ENCODE measurements around the gene SAT1.
A peak's percentile ranks its signal among the peaks of the same experiment; 100 is the strongest.

SAT1 gene

DNA sequence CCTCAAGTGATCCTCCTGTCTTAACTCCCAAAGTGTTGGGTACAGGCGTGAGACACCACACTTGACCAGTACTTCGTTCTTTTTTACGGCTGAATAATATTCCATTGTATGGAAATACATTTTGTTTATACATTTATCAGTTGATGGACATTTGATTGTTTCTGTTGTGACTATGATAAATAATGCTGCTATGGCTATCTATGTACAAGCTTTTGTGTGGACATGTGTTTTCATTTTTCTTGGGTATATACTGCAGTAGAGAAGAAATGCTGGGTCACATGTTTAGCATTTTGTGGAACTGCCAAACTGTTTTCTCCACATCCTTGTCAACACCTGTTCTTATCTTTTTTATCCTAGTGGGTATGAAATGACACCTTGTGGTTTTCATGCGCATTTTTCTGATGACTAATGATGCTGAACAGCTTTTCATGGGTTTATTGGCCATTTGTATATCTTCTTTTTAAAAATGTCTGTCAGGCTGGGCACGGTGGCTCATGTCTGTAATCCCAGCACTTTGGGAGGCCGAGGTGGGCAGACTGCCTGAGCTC is 37.3 kb downstream of the SAT1 start:
- in situ Hi-C loops (cut with HindIII; ENCODE audit: low sequenced_read_pairs) = no loop called here
- DNase-seq (ENCODE audit: low read depth) = no peak
- TF ChIP-seq, protein P1, sequence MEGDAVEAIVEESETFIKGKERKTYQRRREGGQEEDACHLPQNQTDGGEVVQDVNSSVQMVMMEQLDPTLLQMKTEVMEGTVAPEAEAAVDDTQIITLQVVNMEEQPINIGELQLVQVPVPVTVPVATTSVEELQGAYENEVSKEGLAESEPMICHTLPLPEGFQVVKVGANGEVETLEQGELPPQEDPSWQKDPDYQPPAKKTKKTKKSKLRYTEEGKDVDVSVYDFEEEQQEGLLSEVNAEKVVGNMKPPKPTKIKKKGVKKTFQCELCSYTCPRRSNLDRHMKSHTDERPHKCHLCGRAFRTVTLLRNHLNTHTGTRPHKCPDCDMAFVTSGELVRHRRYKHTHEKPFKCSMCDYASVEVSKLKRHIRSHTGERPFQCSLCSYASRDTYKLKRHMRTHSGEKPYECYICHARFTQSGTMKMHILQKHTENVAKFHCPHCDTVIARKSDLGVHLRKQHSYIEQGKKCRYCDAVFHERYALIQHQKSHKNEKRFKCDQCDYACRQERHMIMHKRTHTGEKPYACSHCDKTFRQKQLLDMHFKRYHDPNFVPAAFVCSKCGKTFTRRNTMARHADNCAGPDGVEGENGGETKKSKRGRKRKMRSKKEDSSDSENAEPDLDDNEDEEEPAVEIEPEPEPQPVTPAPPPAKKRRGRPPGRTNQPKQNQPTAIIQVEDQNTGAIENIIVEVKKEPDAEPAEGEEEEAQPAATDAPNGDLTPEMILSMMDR (IDR thresholded peaks at IDR 0.05; ENCODE audit: low read depth, low read length, missing control alignments) = no peak
- no peak overlapping the region for H3K4me3 ChIP-seq (ENCODE audit: low read depth, low read length)

DNA sequence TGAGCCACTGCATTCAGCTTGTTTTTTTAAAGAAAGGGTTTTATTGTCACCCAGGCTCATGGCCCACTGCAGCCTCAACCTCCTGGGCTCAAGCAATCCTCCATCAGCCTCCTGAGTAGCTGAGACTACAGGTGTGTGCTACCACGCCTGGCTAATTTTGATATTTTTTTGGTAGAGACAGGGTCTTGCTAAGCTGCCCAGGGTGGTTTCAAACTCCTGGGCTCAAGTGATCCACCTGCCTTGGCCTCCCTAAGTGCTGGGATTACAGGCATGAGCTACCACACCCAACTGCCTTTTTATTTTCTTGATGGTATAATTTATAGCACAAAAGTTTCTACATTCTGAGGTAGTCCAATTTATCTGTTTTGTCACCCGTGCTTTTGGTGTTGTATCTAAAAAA is 38.9 kb downstream of the SAT1 start:
- H3K4me3 ChIP-seq (ENCODE audit: low read depth, low read length) = no peak overlapping the region
- TF ChIP-seq, protein P1 (IDR thresholded peaks at IDR 0.05; ENCODE audit: low read depth, low read length, missing control alignments) = no peak
- in situ Hi-C loops (cut with HindIII; ENCODE audit: low sequenced_read_pairs) = no loop called here
- no peak for DNase-seq (ENCODE audit: low read depth)

DNA sequence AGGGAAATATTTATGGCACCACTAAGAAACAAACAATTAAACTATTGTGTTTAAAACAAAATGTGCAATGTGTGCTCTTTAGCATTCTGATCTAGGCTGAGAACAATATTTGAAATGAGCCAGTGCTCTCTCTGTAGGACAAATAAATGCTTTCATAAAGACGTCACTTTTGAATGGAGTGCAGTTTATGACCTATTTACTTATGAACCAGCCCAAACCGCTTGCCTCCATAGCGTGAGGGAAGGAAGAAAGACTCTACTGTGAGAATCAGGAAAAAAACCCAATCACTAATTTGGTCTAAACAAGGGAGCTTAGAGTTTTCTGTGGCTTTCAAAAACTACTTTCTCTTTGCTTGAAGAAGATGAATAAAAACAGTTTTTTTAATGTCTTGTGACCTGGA is 39.4 kb downstream of the SAT1 start:
- no peak overlapping the region for H3K4me3 ChIP-seq (ENCODE audit: low read depth, low read length)
- peak; percentile 20 for DNase-seq (ENCODE audit: low read depth)
- in situ Hi-C loops (cut with HindIII; ENCODE audit: low sequenced_read_pairs) = no loop called here
- TF ChIP-seq, protein P1 (IDR thresholded peaks at IDR 0.05; ENCODE audit: low read depth, low read length, missing control alignments) = no peak

DNA sequence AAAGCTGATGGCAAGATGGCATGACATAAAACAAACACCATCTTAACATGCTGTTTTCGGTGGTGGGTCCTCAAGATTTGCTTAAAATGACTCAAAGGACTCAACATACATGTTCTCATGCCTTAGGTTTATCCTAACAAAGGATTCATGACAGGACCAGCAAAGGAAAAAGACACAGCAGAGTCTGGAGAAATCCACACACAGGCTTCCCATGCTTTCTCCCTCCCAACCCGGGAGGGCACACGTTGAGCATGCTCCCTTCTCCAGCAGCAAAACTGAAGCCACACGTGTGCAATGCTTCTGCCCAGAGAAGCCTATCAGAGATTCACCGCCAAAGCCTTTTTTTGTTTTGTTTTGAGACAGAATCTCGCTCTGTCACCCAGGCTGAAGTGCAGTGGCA is 39.9 kb downstream of the SAT1 start:
- TF ChIP-seq, protein P1 (IDR thresholded peaks at IDR 0.05; ENCODE audit: low read depth, low read length, missing control alignments) = no peak
- no peak for DNase-seq (ENCODE audit: low read depth)
- in situ Hi-C loops (cut with HindIII; ENCODE audit: low sequenced_read_pairs) = no loop called here
- H3K4me3 ChIP-seq (ENCODE audit: low read depth, low read length) = no peak overlapping the region

DNA sequence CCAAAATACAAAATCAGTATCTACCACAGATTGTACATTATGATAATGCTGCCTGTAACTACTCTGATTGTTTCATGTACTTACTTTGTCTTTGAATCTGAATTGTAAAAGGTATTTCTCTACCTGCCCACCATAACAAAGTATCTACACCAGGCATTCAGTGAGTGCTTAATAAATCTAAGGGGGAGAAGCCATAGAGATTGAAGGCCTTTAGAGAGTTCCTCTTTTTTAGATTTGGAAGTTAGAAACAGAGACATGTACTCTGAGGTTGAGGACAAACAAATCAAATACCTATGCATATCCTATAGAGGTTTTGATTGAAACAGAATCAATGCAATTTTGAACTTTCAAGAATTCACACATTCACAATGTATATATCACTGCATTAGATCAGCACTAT is 42.7 kb downstream of the SAT1 start:
- no peak overlapping the region for H3K4me3 ChIP-seq (ENCODE audit: low read depth, low read length)
- in situ Hi-C loops (cut with HindIII; ENCODE audit: low sequenced_read_pairs) = no loop called here
- TF ChIP-seq, protein P1 (IDR thresholded peaks at IDR 0.05; ENCODE audit: low read depth, low read length, missing control alignments) = no peak
- DNase-seq (ENCODE audit: low read depth) = no peak

DNA sequence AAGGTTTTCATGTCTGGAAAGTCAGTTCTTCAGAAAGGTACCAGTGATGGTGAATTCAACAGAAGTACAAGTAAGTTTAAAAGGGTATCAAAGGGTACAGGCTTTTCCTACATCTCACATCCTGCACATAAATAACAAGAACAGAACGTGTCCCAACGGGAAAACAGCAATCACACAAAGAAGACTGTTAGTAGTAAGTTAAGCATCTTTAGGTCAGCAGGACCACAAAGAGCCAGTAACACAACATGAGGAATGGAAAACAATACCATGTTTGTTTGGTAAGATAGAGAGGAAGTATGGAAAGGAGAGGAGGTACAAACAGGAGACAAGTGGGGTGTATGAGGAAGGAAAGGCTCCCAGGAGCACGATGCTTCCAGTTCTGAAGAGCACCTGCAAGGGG is 43.2 kb downstream of the SAT1 start:
- H3K4me3 ChIP-seq (ENCODE audit: low read depth, low read length) = no peak overlapping the region
- no peak for DNase-seq (ENCODE audit: low read depth)
- TF ChIP-seq, protein P1 (IDR thresholded peaks at IDR 0.05; ENCODE audit: low read depth, low read length, missing control alignments) = no peak
- in situ Hi-C loops (cut with HindIII; ENCODE audit: low sequenced_read_pairs) = no loop called here

DNA sequence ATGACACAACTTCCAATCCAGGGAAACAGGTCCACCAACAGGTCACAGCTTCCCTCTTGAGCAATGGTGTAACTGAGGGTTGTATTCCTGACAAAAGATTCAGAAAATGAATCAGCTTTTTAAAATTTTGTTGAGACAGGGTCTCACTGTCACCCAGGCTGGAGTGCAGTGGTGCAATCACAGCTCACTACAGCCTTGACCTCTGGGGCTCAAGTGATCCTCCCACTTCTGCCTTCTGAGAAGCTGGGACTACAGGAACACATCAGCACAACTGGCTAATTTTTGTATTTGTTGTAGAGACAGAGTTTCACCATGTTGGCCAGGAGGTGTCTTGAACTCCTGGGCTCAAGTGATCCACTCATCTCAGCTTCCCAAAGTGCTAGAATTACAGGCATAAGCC is 43.7 kb downstream of the SAT1 start:
- in situ Hi-C loops (cut with HindIII; ENCODE audit: low sequenced_read_pairs) = no loop called here
- TF ChIP-seq, protein P1 (IDR thresholded peaks at IDR 0.05; ENCODE audit: low read depth, low read length, missing control alignments) = no peak
- no peak for DNase-seq (ENCODE audit: low read depth)
- H3K4me3 ChIP-seq (ENCODE audit: low read depth, low read length) = no peak overlapping the region

All from astrocyte of the cerebellum (primary cell).